ENCODE measurements around the gene CDYL2.

The CDYL2 gene

DNA sequence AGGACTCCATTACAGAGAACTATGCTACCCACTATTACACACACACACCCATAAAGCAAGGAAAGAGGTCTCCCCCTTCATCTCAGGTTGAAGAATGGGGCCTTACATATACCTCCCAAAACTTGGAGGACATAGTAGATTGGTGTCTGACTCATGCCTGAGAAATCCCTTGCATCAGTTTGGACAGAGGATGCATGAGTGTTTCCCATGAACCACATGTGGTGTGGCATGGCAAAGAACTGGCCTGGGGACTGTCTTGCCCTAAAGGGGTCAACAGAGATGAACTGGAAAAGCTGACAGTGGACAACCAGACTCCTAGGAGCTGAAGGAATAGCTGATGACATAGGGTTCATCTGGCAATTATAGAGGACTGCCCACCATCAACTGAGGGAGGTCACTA lies 209.6 kb downstream of the CDYL2 start:
- Histone ChIP-seq H3K4me2 (ENCODE audit: low read length) (no peak overlapping the region), H4K20me1 (ENCODE audit: control insufficient read depth, insufficient read depth, low read depth, low read length) (no peaks in the 10 kb centered on the region), H3K79me2 (ENCODE audit: control insufficient read depth, low read length) (no peaks in the 10 kb centered on the region), H3K4me3 (ENCODE audit: low read length) (no peak overlapping the region), H3F3A (ENCODE audit: control insufficient read depth, insufficient read depth) (no peaks in the 10 kb centered on the region), H3K27me3 (ENCODE audit: control insufficient read depth, low read length) (no peaks in the 10 kb centered on the region), H3K9me2 (replicated peaks; ENCODE audit: control insufficient read depth, low read length) (no peaks in the 10 kb centered on the region), H3K36me3 (ENCODE audit: control insufficient read depth, low read length) (no peaks in the 10 kb centered on the region), H3K4me1 (ENCODE audit: control insufficient read depth, low read length) (peaks cover 5% of the 10 kb centered on the region; the same call in 1 of the 2 replicates), H3K27ac (ENCODE audit: low read depth, low read length) (no peak overlapping the region), H3K9me3 (ENCODE audit: control insufficient read depth, insufficient read depth, low read length) (no peaks in the 10 kb centered on the region)
- TF ChIP-seq, protein P1, sequence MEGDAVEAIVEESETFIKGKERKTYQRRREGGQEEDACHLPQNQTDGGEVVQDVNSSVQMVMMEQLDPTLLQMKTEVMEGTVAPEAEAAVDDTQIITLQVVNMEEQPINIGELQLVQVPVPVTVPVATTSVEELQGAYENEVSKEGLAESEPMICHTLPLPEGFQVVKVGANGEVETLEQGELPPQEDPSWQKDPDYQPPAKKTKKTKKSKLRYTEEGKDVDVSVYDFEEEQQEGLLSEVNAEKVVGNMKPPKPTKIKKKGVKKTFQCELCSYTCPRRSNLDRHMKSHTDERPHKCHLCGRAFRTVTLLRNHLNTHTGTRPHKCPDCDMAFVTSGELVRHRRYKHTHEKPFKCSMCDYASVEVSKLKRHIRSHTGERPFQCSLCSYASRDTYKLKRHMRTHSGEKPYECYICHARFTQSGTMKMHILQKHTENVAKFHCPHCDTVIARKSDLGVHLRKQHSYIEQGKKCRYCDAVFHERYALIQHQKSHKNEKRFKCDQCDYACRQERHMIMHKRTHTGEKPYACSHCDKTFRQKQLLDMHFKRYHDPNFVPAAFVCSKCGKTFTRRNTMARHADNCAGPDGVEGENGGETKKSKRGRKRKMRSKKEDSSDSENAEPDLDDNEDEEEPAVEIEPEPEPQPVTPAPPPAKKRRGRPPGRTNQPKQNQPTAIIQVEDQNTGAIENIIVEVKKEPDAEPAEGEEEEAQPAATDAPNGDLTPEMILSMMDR (IDR thresholded peaks at IDR 0.05; ENCODE audit: low read depth, low read length, poor library complexity, severe bottlenecking), result no peak
- no peak for TF ChIP-seq EZH2phosphoT487 (IDR thresholded peaks at IDR 0.05; ENCODE audit: borderline replicate concordance, low read length)

DNA sequence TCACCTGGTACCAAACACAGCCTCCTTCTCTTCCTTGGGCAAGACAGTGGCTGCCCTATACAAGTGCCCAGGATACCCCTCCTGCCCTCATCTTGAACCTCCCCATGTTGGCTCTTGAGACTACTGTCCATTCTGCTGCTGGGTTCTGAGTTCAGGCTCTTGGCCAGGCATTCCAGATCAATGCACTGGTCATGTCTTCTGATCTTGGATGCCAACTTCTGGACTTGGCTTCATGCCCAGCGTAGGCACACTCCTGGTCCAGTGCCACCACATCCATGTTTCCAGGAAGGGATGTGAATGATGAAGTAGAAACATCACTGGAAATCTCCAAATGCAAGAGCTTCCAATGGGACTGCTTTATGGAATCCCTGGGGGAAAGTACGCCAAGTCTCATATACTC lies 212.1 kb downstream of the CDYL2 start:
- Histone ChIP-seq H3K4me3 (ENCODE audit: low read length) (no peak overlapping the region), H4K20me1 (ENCODE audit: control insufficient read depth, insufficient read depth, low read depth, low read length) (no peaks in the 10 kb centered on the region), H3K4me2 (ENCODE audit: low read length) (no peak overlapping the region), H3K9me2 (replicated peaks; ENCODE audit: control insufficient read depth, low read length) (no peaks in the 10 kb centered on the region), H3K79me2 (ENCODE audit: control insufficient read depth, low read length) (no peaks in the 10 kb centered on the region), H3K4me1 (ENCODE audit: control insufficient read depth, low read length) (peaks cover 5% of the 10 kb centered on the region; the same call in 1 of the 2 replicates), H3F3A (ENCODE audit: control insufficient read depth, insufficient read depth) (no peaks in the 10 kb centered on the region), H3K27me3 (ENCODE audit: control insufficient read depth, low read length) (no peaks in the 10 kb centered on the region), H3K27ac (ENCODE audit: low read depth, low read length) (no peak overlapping the region), H3K9me3 (ENCODE audit: control insufficient read depth, insufficient read depth, low read length) (no peaks in the 10 kb centered on the region), H3K36me3 (ENCODE audit: control insufficient read depth, low read length) (no peaks in the 10 kb centered on the region)
- no peak for TF ChIP-seq EZH2phosphoT487 (IDR thresholded peaks at IDR 0.05; ENCODE audit: borderline replicate concordance, low read length)
- TF ChIP-seq, protein P1 (IDR thresholded peaks at IDR 0.05; ENCODE audit: low read depth, low read length, poor library complexity, severe bottlenecking), result no peak

DNA sequence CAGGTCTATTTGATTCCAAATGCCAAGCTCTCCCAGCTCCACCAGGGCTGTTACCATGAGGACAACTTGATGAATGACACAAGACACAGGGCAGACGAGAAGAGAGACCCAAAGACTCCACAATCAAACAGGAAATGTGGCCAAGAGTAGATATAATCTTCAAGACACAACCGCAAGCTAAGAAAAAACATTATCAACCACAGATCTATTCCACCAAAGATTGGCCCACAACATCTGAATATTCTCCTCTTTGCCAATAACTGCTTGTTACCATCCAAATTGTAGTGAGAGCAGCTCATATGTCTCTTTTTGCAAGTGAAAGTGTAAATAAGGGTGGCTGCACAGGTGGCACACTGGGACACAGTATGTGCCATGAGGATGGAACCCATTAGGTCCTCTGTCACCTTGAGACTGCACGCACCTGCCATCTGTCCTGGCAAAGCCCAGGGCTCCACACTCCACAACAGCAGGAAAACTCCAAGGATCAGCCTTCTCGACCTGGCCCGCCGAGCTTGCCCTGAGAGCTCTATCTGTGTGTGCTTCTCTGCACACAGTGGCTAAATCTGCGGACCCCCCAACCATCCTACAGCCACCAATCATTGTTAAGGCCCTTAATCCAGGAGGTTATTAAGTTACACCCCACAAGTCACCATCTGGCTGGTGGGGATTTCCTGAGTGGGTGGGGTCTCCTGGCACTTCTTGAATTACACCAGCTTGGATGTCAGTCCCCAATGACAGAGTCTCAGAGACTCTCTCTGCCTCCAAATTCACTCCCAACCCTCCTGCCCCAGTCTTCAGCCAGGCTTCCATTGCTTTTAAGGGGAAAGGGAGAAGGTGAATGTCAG lies 213.1 kb downstream of the CDYL2 start:
- H3K79me2 ChIP-seq (ENCODE audit: control insufficient read depth, low read length), result no peaks in the 10 kb centered on the region
- no peaks in the 10 kb centered on the region for H3K9me3 ChIP-seq (ENCODE audit: control insufficient read depth, insufficient read depth, low read length)
- no peaks in the 10 kb centered on the region for H3K9me2 ChIP-seq (replicated peaks; ENCODE audit: control insufficient read depth, low read length)
- no peak overlapping the region for H3K4me3 ChIP-seq (ENCODE audit: low read length)
- no peaks in the 10 kb centered on the region for H3K36me3 ChIP-seq (ENCODE audit: control insufficient read depth, low read length)
- no peaks in the 10 kb centered on the region for H3F3A ChIP-seq (ENCODE audit: control insufficient read depth, insufficient read depth)
- H4K20me1 ChIP-seq (ENCODE audit: control insufficient read depth, insufficient read depth, low read depth, low read length), result no peaks in the 10 kb centered on the region
- peaks cover 5% of the 10 kb centered on the region; the same call in 1 of the 2 replicates for H3K4me1 ChIP-seq (ENCODE audit: control insufficient read depth, low read length)
- TF ChIP-seq EZH2phosphoT487 (IDR thresholded peaks at IDR 0.05; ENCODE audit: borderline replicate concordance, low read length), result no peak
- no peak overlapping the region for H3K27ac ChIP-seq (ENCODE audit: low read depth, low read length)
- no peak overlapping the region; the same call in 1 of the 2 replicates for H3K4me2 ChIP-seq (ENCODE audit: low read length)
- no peaks in the 10 kb centered on the region for H3K27me3 ChIP-seq (ENCODE audit: control insufficient read depth, low read length)

DNA sequence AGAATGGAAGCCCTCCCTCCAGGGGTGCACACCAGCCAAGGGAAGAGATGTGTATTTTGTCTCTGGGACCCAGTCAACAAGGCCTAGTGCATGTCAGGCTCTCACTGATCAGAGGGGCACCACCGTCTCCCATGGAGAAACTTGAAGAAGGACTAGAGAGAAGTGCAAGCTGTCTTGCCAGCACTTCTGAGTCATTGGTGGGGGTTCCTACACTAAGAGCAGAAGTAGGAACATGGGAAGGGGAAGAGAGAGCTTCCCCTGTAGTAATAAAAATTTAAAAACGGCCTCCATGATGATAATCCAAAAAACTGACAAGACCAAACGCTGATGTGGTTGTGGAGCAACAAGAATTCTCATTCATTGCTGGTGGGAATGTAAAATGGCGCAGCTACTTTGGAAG lies 217.3 kb downstream of the CDYL2 start:
- peaks cover 8% of the 10 kb centered on the region for H3K27me3 ChIP-seq (ENCODE audit: control insufficient read depth, low read length)
- TF ChIP-seq, protein P1 (IDR thresholded peaks at IDR 0.05; ENCODE audit: low read depth, low read length, poor library complexity, severe bottlenecking), result no peak
- no peak for TF ChIP-seq EZH2phosphoT487 (IDR thresholded peaks at IDR 0.05; ENCODE audit: borderline replicate concordance, low read length)
- H3K4me1 ChIP-seq (ENCODE audit: control insufficient read depth, low read length), result peaks cover 5% of the 10 kb centered on the region; the same call in 1 of the 2 replicates
- H3F3A ChIP-seq (ENCODE audit: control insufficient read depth, insufficient read depth), result no peaks in the 10 kb centered on the region
- H3K9me3 ChIP-seq (ENCODE audit: control insufficient read depth, insufficient read depth, low read length), result no peaks in the 10 kb centered on the region
- no peaks in the 10 kb centered on the region for H4K20me1 ChIP-seq (ENCODE audit: control insufficient read depth, insufficient read depth, low read depth, low read length)
- no peak overlapping the region for H3K27ac ChIP-seq (ENCODE audit: low read depth, low read length)
- no peaks in the 10 kb centered on the region for H3K79me2 ChIP-seq (ENCODE audit: control insufficient read depth, low read length)
- H3K36me3 ChIP-seq (ENCODE audit: control insufficient read depth, low read length), result no peaks in the 10 kb centered on the region
- H3K4me3 ChIP-seq (ENCODE audit: low read length), result no peak overlapping the region
- H3K9me2 ChIP-seq (replicated peaks; ENCODE audit: control insufficient read depth, low read length), result no peaks in the 10 kb centered on the region
- no peak overlapping the region for H3K4me2 ChIP-seq (ENCODE audit: low read length)

Measured in DOHH2 (cell line).